Activated naive CD4-positive, alpha-beta T cell treated with anti-CD3 and anti-CD28 coated beads, Interleukin-2, amount 50 U/mL, for 24 hours (primary cell): ENCODE data around the gene ZNF79.

ENCODE experiments used
- H3K27ac Mint-ChIP-seq: one replicate; pipeline ENCODE4 v1.8.0; 2021; ENCODE audit warnings: mild to moderate bottlenecking, mixed read lengths
- H3K27me3 Mint-ChIP-seq: one replicate; pipeline ENCODE4 v1.8.0; 2021; ENCODE audit warnings: mixed read lengths
- H3K36me3 Mint-ChIP-seq: one replicate; pipeline ENCODE4 v1.8.0; 2021; ENCODE audit warnings: mixed read lengths
- H3K4me1 Mint-ChIP-seq: one replicate; pipeline ENCODE4 v1.8.0; 2021; ENCODE audit warnings: mixed read lengths
- H3K4me3 Mint-ChIP-seq: one replicate; pipeline ENCODE4 v1.8.0; 2021; ENCODE audit warnings: mild to moderate bottlenecking, mixed read lengths
- H3K9me3 Mint-ChIP-seq: one replicate; pipeline ENCODE4 v1.8.0; 2021; ENCODE audit warnings: mixed read lengths

ZNF79 gene

DNA sequence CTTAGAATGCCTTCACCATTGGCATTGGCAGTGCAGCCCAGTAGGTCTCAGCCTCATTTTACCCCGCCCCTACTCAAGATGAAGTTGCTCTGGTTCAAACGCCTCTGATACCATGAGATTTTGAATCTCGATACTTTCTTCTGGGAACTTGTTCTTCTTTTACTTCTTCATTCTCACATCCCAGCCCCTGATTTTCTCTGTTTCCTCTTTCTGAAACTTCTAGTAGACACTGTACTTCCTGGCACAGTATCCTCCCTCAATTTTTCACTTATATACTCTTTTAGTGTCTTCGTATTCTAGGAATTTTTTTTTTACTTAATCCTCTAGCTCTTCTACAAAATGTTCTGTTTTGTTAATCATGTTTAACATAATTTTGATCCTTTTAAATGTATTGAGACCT lies 13.1 kb upstream of the ZNF79 start:
- Mint-ChIP-seq H3K9me3 (no peaks in the 10 kb centered on the region), H3K27ac (peak overlapping the region; percentile 2), H3K4me3 (no peak overlapping the region), H3K27me3 (peaks cover 37% of the 10 kb centered on the region), H3K36me3 (no peaks in the 10 kb centered on the region), H3K4me1 (no peaks in the 10 kb centered on the region)

DNA sequence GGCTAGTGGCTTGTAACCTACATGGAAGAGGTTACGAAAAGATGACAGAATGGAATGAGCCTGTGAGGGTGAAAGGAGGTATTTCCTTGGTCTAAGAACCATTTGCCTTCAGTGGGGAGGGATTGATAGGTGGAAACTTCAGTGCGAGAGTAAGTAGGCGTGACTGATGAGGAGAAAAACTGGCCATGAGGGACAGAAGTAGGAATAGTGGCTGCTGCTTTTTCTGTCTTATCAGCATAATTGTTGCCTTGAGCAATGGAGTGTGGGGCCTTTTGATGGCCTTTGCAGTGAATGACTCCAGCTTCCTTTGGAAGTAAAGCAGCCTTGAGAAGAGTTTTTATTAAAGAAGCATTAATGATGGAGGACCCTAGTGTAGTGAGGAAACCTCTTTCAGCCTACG lies 9.0 kb upstream of the ZNF79 start:
- H3K36me3 Mint-ChIP-seq = no peaks in the 10 kb centered on the region
- H3K4me3 Mint-ChIP-seq = no peak overlapping the region
- no peaks in the 10 kb centered on the region for H3K4me1 Mint-ChIP-seq
- H3K27me3 Mint-ChIP-seq = peaks cover 27% of the 10 kb centered on the region
- no peaks in the 10 kb centered on the region for H3K9me3 Mint-ChIP-seq
- no peak overlapping the region for H3K27ac Mint-ChIP-seq

DNA sequence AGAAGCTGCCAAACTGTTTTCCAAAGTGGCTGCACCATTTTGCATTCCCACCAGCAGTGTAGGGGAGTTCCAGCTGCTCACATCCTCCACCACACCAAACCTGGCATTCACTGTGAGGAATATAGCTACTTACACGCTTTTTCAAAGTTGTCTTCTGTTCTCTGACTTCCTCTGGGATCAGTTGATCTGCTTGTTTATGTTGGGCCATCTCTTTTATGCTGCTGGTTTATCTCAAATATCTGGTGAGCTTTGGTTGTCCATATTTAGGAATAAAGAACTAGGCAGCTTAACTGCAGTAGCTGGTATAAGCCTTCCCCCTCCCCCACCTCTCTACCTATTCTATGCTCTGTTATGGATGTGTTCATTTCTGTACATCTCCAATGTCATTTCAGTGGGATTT lies 8.5 kb upstream of the ZNF79 start:
- Mint-ChIP-seq H3K27ac (no peak overlapping the region), H3K27me3 (peaks cover 27% of the 10 kb centered on the region), H3K36me3 (no peaks in the 10 kb centered on the region), H3K4me3 (no peak overlapping the region), H3K4me1 (no peaks in the 10 kb centered on the region), H3K9me3 (no peaks in the 10 kb centered on the region)

DNA sequence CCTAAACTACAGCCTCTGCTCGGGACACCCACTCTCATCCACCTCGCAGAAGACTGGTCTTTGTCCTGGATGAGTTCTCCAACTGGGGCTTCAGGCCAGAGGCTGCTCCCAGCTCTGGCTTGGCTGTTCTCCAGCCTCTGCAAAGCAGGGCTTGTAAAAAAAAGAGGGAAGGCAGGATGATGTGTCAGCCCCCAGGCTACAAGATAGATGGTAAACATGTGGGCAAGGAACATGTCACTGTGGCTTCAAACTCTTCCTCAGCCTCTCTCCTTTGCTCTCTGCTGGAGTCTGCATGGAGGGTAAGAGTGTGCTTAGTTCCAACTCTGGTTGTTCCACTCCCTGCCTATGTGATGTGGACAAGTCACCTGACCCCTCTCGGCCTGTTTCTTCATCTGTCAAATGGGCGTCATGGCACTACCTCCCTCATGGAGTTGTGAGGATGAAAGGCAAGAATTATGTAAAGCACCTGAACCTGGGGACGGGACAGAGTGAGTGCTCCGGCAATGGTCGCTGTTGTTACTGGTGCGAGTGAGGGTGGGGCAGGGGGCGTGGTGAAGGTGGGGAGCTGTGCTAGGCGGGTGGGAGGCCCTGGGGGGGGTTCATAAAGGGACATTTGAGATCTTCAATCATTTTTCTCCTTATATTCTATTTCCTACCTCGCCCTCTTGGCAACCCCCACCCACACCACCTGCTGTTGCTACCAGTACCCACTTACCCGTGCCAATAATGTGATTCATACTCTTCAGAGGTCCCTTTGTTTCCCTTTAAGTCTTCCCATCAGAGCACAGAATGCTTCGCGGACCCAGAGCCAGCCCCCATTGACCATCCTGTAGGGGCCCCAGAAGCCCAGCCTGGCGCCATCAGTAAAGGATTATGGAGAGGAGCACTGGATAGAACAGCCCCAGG lies 6.8 kb upstream of the ZNF79 start:
- no peak overlapping the region for H3K4me3 Mint-ChIP-seq
- no peaks in the 10 kb centered on the region for H3K4me1 Mint-ChIP-seq
- no peak overlapping the region for H3K27ac Mint-ChIP-seq
- peaks cover 20% of the 10 kb centered on the region for H3K27me3 Mint-ChIP-seq
- H3K9me3 Mint-ChIP-seq = no peaks in the 10 kb centered on the region
- no peaks in the 10 kb centered on the region for H3K36me3 Mint-ChIP-seq

DNA sequence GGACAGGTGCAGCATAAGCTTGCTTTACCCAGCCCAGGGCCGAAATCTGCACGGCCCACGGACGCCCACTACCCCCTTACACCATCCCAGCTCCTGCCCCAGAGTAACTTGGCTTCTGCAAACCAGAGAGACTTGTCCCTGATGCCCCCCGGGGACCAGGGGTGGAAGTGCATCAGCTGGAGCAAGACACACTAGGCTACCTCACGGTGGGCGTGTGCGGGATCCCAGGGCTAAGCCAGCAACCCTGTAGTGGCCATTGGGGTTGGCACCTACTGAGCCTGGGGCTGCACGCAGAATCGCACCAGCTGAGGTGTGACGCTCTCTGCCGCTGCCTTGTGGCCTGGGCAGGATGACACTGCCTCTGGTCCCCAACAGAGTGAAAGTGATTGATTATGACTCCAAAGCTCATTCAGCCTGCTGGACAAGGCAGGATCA lies 6.1 kb upstream of the ZNF79 start:
- peaks cover 3% of the 10 kb centered on the region for H3K4me1 Mint-ChIP-seq
- H3K4me3 Mint-ChIP-seq = no peak overlapping the region
- peaks cover 19% of the 10 kb centered on the region for H3K27me3 Mint-ChIP-seq
- no peak overlapping the region for H3K27ac Mint-ChIP-seq
- H3K9me3 Mint-ChIP-seq = no peaks in the 10 kb centered on the region
- no peaks in the 10 kb centered on the region for H3K36me3 Mint-ChIP-seq

DNA sequence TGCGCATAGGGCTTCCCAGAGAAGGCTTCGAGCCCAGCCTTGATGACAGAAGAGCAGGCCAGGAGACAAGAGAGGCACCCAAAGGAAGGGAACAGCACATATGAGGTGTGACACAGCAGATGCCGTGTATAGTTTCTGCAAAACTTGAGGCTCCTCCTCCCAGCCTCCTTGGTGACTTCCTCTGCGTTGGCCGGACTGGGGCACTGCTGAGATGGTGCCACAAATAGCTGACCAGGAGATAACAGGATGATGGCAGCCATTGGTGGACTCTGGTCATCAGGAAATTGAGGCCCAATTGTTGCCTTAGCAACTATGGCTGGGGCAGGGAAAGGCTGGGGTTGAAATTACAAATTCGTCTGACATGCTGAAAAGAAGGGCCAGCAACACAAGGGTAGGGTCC lies 4.8 kb upstream of the ZNF79 start:
- Mint-ChIP-seq H3K9me3 (no peaks in the 10 kb centered on the region), H3K27me3 (peaks cover 13% of the 10 kb centered on the region), H3K36me3 (peaks cover 2% of the 10 kb centered on the region), H3K4me3 (no peak overlapping the region), H3K4me1 (peaks cover 14% of the 10 kb centered on the region), H3K27ac (no peak overlapping the region)

DNA sequence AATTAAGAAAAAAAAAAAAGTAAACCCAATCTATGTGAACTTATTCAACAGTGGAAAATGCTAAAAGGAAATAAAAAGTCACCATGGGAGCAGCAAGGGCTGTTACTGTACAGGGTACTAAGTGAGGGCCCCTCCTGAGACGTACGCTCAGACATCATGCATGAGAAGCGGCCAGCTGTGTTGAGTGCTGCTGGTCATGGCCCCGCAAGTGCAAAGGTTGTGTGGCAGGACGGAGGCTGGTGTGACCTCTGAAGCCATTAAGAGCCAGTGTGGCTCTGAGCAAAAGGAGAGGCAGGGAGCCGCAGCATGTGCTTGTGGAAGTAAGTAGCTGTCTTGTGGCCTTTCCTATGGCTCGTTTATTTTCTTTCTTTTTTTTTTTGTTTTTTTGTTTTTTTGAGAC lies 3.1 kb upstream of the ZNF79 start:
- H3K4me3 Mint-ChIP-seq = no peak overlapping the region
- peaks cover 1% of the 10 kb centered on the region for H3K27me3 Mint-ChIP-seq
- no peak overlapping the region for H3K27ac Mint-ChIP-seq
- no peaks in the 10 kb centered on the region for H3K9me3 Mint-ChIP-seq
- H3K36me3 Mint-ChIP-seq = peaks cover 6% of the 10 kb centered on the region
- peaks cover 29% of the 10 kb centered on the region for H3K4me1 Mint-ChIP-seq

DNA sequence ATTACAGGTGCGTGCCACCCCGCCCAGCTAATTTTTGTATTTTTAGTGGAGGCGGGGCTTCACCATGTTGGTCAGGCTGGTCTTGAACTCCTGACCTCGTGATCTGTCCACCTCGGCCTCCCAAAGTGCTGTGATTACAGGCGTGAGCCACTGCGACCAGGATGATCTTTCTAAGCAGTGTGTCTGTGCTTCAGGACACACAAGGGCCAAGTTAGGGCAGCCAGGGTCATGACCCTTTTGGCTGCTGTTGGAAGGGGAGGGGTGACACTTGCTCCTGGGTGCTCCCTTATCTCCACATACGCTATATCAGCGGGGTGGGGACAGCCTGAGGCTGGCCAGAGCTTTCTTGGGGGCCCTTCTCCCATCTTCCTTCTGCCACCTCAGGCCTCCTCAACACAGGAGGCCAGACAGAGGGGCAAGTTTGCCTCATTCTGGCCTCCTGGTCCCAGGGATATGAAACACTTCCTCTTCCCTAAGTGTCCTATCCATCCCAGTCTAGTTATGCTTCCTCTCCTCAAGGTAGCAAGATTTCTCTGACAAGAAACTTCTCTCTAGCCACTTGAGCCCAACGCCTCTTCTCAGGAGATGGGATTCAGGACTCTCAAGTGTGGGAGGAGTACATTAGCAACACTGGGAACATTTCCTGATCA lies 1.9 kb upstream of the ZNF79 start:
- peaks cover 38% of the 10 kb centered on the region for H3K4me1 Mint-ChIP-seq
- H3K4me3 Mint-ChIP-seq = no peak overlapping the region
- H3K27me3 Mint-ChIP-seq = peaks cover 1% of the 10 kb centered on the region
- peaks cover 10% of the 10 kb centered on the region for H3K36me3 Mint-ChIP-seq
- no peaks in the 10 kb centered on the region for H3K9me3 Mint-ChIP-seq
- no peak overlapping the region for H3K27ac Mint-ChIP-seq

DNA sequence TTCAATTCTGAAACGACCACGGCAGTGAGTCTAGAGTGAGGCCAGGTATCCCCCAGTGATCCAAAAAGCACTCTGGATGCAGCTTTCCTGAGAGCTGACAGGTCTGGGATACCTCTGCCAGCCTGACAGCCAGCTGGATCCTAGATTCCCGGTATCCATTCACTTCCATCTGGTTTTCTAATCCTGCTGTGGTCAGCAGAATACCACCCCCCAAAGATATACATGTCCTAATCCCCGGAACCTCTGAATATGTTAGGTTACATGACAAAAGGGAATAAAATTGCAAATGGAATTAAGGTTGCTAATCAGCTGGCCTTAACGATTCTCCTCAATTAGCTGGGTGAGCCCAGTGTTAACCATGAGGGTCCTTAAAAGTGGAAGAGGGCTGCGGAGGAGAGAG lies 1.4 kb upstream of the ZNF79 start:
- Mint-ChIP-seq H3K27me3 (peaks cover 1% of the 10 kb centered on the region), H3K36me3 (peaks cover 10% of the 10 kb centered on the region), H3K27ac (peak overlapping the region; percentile 62), H3K4me1 (peaks cover 41% of the 10 kb centered on the region), H3K9me3 (no peaks in the 10 kb centered on the region), H3K4me3 (peak overlapping the region; percentile 99)

DNA sequence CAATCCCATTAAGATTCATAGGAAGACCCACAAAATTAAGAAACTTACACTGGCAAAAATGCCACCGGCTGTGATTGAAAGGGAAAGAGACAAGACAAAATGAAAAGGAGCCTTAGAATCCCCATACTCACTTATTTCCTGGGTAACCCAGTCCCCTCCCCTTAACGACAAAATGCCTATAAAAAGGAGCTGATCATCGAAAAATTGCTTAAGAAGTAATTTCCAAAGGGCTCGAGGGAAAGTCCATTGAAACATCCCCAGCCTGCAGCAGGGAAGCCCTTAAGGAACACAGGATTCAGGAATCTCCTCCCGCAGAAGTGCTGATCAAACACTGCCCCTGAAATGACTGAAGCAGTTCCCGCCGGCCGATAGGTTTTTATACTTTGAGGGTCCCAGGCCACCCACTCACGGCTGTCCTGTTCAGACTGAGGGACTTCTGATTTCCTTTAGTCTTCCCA lies 677 bp upstream of the ZNF79 start:
- Mint-ChIP-seq H3K36me3 (peaks cover 14% of the 10 kb centered on the region), H3K9me3 (no peaks in the 10 kb centered on the region), H3K4me1 (peaks cover 49% of the 10 kb centered on the region), H3K27me3 (peaks cover 1% of the 10 kb centered on the region), H3K4me3 (peak overlapping the region; percentile 99), H3K27ac (peak overlapping the region; percentile 99)

DNA sequence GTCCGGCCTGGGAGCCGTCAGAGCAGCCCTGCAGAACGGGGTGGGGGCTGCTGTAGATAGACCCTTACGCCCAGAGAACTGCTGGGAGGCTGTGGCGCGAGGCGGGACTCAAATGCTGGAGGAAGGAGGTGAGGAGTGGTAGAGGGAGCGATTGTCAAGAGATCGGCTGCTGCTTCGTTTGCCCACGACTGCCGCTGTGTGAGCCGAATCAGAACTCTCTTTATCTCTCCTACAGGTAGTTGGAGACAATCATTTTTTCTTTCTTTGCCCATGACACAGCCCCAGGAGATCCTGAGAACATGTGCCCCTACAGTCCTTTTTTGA lies 456 bp downstream of the ZNF79 start:
- Mint-ChIP-seq H3K4me3 (peak overlapping the region; percentile 99), H3K27ac (peak overlapping the region; percentile 99), H3K9me3 (no peaks in the 10 kb centered on the region), H3K27me3 (no peaks in the 10 kb centered on the region), H3K4me1 (peaks cover 54% of the 10 kb centered on the region), H3K36me3 (peaks cover 15% of the 10 kb centered on the region)

DNA sequence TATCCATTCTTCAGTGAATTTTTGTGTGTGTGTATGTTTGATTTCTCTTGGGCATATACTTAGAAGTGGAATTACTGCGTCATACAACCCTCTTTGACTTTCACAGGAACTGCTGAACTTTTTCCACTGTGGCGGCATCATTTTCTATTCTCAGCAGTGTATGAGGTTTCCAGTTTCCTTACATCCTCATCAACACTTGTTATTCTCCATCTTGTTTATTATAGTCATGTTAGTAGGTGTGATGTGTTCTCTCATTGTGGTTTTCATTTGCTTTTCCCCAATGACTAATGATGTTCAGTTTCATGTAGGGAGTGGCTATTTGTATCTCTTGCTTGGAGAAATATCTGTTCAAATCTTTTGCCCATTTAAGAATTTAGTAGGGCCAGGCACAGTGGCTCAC lies 2.6 kb downstream of the ZNF79 start:
- H3K9me3 Mint-ChIP-seq = no peaks in the 10 kb centered on the region
- H3K4me3 Mint-ChIP-seq = peak overlapping the region; percentile 99
- peak overlapping the region; percentile 92 for H3K27ac Mint-ChIP-seq
- H3K27me3 Mint-ChIP-seq = no peaks in the 10 kb centered on the region
- H3K4me1 Mint-ChIP-seq = peaks cover 66% of the 10 kb centered on the region
- H3K36me3 Mint-ChIP-seq = peaks cover 27% of the 10 kb centered on the region

DNA sequence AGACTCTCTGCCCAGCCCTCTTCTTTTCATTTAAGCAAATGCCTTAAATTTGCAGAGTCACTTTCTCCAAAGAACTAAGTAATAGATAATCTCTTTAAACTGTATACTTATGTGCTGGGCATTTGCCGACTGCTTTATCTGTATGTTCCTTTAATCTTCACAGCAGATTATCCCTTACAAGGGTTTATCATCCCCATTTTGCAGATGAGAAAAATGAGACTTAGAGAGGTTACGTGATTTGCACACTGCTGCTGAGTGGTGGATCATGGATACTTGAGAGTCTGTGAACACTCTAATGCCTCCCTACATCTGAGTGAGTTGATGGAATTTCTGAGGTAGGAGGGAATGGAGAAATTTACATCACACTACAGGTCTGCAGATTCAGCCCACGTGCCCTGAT lies 4.2 kb downstream of the ZNF79 start:
- Mint-ChIP-seq H3K27ac (no peak overlapping the region), H3K9me3 (no peaks in the 10 kb centered on the region), H3K27me3 (no peaks in the 10 kb centered on the region), H3K4me1 (peaks cover 59% of the 10 kb centered on the region), H3K36me3 (peaks cover 30% of the 10 kb centered on the region), H3K4me3 (peak overlapping the region; percentile 47)

DNA sequence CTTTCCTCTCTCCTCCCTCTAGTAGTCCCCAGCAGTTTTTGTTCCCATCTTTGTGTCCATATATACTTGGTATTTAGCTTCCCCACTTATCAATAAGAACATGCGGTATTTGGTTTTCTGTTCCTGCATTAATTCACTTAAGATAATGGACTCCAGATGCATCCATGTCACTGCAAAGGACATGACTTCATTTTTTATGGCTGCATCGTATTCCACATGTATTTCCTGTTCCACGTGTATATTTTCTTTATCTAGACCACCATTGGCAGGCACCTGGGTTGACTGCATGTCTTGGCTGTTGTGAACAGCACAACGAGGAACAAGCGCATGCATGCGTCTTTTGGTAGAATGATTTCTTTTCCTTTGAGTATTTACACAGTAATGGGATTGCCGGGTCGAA lies 6.2 kb downstream of the ZNF79 start:
- Mint-ChIP-seq H3K4me1 (peaks cover 50% of the 10 kb centered on the region), H3K9me3 (no peaks in the 10 kb centered on the region), H3K27ac (no peak overlapping the region), H3K27me3 (no peaks in the 10 kb centered on the region), H3K36me3 (peaks cover 35% of the 10 kb centered on the region), H3K4me3 (no peak overlapping the region)

DNA sequence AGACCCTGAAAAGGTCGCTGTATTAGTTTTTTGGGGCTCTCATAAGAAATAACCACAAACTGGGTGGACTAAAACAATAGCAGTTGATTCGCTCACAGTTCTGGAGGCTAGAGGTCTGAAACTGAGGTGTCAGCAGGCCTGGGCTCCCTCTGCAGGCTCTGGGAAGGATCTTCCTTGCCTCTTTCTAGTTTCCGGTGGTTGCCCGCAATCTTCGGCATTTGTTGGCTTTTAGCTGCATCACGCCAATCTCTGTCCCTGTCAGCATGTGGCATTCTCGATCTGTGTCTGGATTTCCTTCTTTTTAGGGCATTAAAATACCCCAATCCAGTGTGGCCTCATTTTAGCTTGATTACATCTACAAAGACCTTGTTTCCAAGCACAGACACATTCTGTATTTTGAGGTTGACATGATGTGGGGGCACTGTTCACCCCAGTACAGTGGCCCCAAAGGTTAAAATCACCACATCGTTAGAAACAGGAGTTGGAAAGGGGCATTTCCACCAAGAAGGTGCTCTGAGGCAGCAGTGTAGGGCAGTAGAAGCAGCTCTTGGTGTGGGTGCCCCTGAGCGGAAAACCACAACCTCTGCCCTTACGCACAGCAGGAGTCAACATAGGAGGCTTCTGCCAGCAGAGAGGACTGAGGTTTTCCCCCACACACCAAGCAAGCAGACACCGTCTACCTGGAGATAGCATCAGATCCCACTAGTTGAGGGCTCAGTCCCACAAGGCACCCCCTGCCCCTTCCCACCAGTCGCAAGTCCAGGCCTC lies 13.5 kb downstream of the ZNF79 start:
- H3K4me3 Mint-ChIP-seq = no peak overlapping the region
- peaks cover 7% of the 10 kb centered on the region for H3K4me1 Mint-ChIP-seq
- peaks cover 26% of the 10 kb centered on the region for H3K36me3 Mint-ChIP-seq
- H3K27ac Mint-ChIP-seq = no peak overlapping the region
- H3K9me3 Mint-ChIP-seq = no peaks in the 10 kb centered on the region
- H3K27me3 Mint-ChIP-seq = no peaks in the 10 kb centered on the region

DNA sequence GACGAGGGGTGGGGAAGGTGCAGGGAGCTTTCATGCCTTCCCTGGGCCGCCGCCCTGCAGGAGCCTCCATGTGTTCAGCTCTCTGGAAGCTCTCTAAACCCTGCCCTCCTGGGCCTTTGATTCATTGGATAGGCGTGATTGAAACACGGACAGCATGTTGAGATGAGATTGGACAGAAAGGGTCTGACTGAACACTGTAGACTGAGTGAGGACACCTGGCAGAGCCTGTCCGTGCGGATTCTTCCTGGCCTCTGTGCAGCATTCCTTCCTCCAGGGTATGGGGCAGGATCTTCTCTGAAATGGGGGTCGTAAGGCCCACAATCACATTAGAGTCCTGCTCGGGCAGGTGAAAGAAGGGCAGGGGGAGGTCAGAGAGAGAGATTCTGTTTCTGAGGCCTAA lies 14.2 kb downstream of the ZNF79 start:
- Mint-ChIP-seq H3K36me3 (peaks cover 22% of the 10 kb centered on the region), H3K4me3 (no peak overlapping the region), H3K4me1 (peaks cover 7% of the 10 kb centered on the region), H3K27ac (no peak overlapping the region), H3K9me3 (no peaks in the 10 kb centered on the region), H3K27me3 (no peaks in the 10 kb centered on the region)
